ENCODE measurements around the gene KCNQ1. TPM values are rescaled to one million over a fixed set of nuclear protein-coding genes. Genes with fewer than 3 reads are reported as not detected.

Gene KCNQ1
- total RNA-seq, 2 experiments from 2014 or later: 8.7 to 9.5 TPM

DNA sequence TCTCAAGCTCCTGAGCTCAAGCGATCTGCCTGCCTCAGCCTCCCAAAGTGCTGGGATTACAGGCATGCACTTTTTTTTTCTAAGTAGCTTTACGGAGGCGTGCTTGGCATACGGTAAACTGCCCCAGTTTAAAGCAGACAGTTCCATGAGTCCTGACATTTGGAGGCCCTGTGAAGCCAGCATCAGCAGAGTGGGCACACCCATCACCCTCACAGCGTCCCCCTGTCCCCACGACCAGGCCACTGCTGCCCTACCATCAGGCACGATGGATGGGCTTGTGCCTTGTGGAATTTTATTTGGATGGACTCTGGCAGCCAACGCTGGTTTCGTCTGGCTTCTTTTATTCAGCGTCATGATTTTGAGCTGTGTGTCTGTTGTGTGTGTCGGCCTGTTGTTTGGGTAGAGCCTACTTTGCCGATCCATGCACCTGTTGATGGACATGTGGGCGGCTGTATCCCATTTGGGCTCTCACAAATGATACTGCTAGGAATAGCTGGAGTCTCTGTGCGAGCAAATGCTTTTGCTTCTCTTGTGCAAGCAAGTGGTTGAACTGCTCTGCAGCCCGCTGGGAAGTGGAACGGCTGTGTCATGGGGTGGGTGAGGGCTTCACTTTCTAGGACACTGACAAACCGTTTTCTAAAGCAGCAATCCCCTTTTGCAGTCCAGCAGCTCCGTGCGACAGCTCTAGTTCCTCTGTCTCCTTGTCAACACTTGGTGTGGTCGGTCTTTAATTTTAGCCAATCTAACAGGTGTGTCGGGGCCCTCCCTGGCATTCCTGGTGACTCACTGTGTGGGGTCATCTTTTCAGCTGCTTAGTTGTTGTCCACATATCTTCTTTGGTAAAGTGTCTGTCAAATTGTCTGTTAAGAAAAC lies 23.8 kb downstream of the KCNQ1 start:
- POLR2A ChIA-PET: no interaction called here
- H3K9me3 Mint-ChIP-seq: no peaks in the 10 kb centered on the region

DNA sequence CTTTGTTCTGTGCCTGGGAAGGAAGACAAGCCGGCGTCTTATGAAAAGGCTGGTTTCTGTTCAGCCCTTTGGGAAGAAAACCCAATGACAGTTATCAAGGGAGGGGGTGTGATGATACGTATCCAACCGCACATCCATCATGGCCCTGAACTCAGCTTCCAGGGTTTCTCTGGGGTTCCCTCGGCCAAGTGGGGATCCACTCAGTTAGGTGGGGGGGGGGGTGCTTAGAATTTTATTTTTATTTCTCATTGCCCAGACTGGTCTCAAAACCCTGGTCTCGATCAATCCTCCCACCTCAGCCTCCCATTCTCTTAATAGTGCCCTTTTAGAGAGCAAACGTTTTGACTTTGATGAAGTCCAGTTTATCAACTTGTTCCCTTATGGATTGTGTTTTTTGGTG lies 25.7 kb downstream of the KCNQ1 start:
- ATAC-seq (no peak), DNase-seq (no peak)
- no peaks in the 10 kb centered on the region for H3K36me3 Mint-ChIP-seq (ENCODE audit: low read depth)
- no peak overlapping the region for H3K27ac Mint-ChIP-seq
- H3K27me3 Mint-ChIP-seq: no peaks in the 10 kb centered on the region
- intact Hi-C loops (cut with micrococcal nuclease): no loop called here
- no peaks in the 10 kb centered on the region for H3K9me3 Mint-ChIP-seq
- POLR2A ChIA-PET: no interaction called here
- TF ChIP-seq, protein P1, sequence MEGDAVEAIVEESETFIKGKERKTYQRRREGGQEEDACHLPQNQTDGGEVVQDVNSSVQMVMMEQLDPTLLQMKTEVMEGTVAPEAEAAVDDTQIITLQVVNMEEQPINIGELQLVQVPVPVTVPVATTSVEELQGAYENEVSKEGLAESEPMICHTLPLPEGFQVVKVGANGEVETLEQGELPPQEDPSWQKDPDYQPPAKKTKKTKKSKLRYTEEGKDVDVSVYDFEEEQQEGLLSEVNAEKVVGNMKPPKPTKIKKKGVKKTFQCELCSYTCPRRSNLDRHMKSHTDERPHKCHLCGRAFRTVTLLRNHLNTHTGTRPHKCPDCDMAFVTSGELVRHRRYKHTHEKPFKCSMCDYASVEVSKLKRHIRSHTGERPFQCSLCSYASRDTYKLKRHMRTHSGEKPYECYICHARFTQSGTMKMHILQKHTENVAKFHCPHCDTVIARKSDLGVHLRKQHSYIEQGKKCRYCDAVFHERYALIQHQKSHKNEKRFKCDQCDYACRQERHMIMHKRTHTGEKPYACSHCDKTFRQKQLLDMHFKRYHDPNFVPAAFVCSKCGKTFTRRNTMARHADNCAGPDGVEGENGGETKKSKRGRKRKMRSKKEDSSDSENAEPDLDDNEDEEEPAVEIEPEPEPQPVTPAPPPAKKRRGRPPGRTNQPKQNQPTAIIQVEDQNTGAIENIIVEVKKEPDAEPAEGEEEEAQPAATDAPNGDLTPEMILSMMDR (IDR thresholded peaks at IDR 0.05): no peak
- CTCF ChIA-PET: no interaction called here
- H3K4me1 Mint-ChIP-seq (ENCODE audit: low read depth): peaks cover 38% of the 10 kb centered on the region
- H3K4me3 Mint-ChIP-seq: no peak overlapping the region

More for the DNA sequence above, 23.8 kb downstream of the KCNQ1 start:
- H3K27me3 Mint-ChIP-seq: no peaks in the 10 kb centered on the region
- H3K4me1 Mint-ChIP-seq (ENCODE audit: low read depth): peaks cover 45% of the 10 kb centered on the region
- CTCF ChIA-PET: interaction anchor here (2.2 kb wide), 1 partner anchor 65 kb away, joined by 6 read pairs; no protein-coding TSS in a partner anchor
- H3K36me3 Mint-ChIP-seq (ENCODE audit: low read depth): no peaks in the 10 kb centered on the region
- no peak overlapping the region for H3K4me3 Mint-ChIP-seq
- H3K27ac Mint-ChIP-seq: no peak overlapping the region
- DNase-seq (no peak), ATAC-seq (no peak)
- intact Hi-C loops (cut with micrococcal nuclease): no loop called here
- TF ChIP-seq, protein P1 (IDR thresholded peaks at IDR 0.05): no peak

DNA sequence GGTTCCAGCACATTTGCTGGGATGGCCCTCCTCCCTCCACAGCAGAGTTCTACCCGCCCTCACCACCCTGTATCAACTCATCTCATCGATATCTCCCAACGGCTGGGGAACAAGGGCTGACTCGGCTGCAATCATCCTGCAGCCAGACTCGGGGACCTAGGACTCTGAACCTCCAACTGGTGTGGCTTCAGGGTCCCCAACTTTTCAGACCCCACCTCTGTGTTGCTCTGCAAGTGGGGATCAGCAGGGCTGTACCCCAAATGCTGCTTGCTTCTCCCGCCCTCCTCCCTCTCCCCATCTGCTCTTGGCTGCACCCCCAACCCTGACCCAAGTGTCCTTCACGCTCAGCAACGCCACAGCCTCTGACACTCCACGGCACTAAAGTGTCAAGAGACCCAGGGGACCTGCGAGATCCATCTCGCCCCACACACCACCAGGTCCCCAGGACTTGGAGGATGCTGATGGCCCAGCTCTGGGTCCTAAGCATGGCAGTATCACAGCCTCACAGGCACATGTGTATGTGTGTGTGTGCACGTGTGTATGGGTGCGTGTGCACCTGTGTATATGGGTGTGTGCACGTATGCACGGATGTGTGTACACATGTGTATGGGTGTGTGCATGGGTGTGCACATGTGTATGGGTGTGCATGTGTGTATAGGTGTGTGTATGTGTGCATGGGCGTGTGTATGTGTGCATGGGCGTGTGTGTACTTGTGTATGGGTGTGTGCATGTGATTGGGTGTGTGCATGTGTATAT lies 26.4 kb downstream of the KCNQ1 start:
- TF ChIP-seq, protein P1 (IDR thresholded peaks at IDR 0.05): no peak
- Mint-ChIP-seq H3K27ac (no peak overlapping the region), H3K9me3 (no peaks in the 10 kb centered on the region), H3K36me3 (ENCODE audit: low read depth) (no peaks in the 10 kb centered on the region), H3K27me3 (no peaks in the 10 kb centered on the region), H3K4me3 (no peak overlapping the region), H3K4me1 (ENCODE audit: low read depth) (peaks cover 32% of the 10 kb centered on the region)
- ChIA-PET CTCF (no interaction called here), POLR2A (no interaction called here)
- DNase-seq (no peak), ATAC-seq (no peak)
- intact Hi-C loops (cut with micrococcal nuclease): no loop called here

DNA sequence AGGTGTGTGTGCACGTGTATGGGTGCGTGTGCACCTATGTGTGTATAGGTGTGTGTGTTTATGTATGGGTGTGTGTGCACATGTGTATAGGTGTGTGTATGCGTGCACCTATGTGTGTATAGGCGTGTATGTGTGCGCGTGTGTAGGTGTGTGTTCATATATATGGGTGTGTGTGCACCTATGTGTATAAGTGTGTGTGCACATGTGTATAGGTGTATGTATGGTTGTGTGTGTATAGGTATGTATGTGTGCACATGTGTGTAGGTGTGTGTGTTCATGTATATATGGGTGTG lies 26.9 kb downstream of the KCNQ1 start:
- no peak for DNase-seq
- ChIA-PET CTCF (no interaction called here), POLR2A (no interaction called here)
- Mint-ChIP-seq H3K36me3 (ENCODE audit: low read depth) (no peaks in the 10 kb centered on the region), H3K9me3 (no peaks in the 10 kb centered on the region), H3K4me3 (no peak overlapping the region), H3K27me3 (no peaks in the 10 kb centered on the region), H3K4me1 (ENCODE audit: low read depth) (peaks cover 26% of the 10 kb centered on the region), H3K27ac (no peak overlapping the region)
- intact Hi-C loops (cut with micrococcal nuclease): no loop called here
- ATAC-seq: no peak
- TF ChIP-seq, protein P1 (IDR thresholded peaks at IDR 0.05): no peak

Data from activated CD8-positive, alpha-beta T cell treated with anti-CD3 and anti-CD28 coated beads for 36 hours (primary cell).